ENCODE results near the gene TWIST2.

TWIST2 gene

GRCh38 chr2:238924796-238925195, 76.9 kb downstream of the TWIST2 start:
- no peak for DNase-seq

DNA sequence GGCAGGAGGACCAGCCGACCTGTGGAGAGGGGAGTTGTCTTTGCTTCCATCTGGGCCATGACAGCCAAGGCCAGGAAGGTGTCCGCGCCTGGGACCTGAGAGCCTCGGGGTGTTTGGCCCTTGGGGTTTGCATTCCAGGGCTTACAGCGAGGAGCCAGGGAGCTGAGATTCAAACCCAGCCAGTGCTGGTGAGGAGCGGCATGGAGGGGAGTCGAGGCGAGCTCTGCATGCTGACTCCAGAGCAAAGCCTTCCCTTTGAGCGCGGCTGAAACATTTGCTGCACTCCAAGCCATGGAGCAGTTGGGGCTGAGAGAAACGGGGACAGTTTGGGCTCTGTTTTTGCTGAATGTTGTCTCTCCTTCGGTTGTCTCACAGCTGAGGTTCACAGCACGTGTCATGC, 77.4 kb downstream of the TWIST2 start:
- no peak for DNase-seq

- DNase-seq, result no peak
Observed at GRCh38 chr2:238925816-238926521, 78.1 kb downstream of the TWIST2 start.

DNA sequence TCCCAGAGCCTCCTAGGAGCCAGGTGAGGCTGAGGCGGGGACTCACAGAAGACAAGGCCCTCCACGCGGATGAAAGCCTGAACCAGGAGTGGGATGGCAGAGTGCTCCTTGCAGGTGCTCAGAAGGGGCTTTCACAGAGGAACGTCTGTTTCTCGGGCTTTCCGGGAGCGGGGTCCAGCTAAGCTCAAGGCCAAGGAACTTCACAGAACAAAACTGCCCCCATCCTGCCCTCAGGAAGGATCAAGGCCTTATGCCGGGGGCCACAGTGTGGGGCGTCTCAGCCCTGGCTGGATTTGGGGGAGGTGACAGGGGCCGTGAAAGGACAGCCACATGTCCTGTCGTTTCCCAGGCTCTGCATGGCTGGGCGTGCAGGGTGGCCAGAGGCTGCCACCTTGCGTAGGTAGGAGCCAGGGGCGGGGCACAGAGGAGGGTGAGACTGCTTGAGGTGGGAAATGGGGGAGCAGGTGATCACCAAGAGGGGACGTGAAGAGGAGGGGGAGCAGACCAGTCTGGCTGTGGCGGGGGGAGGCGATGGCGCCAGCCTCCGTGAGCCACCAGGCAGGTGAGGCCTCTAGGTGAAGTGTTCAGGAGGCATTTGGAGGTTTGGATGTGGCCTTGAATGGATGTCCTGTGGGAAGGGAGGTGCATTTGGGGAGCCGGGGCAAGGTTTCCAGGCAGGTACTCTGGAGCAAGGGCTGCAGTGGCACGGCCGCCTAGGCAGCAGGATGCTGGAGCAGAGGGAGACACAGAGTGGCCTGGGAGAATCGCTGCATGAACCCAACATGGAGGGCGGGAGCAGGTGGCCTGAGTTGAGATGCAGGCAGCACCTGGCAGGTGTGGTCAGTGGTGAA, 79.1 kb downstream of the TWIST2 start:
- no peak for DNase-seq

GRCh38 chr2:238927746-238928519, 80.0 kb downstream of the TWIST2 start:
- DNase-seq, result no peak

DNA sequence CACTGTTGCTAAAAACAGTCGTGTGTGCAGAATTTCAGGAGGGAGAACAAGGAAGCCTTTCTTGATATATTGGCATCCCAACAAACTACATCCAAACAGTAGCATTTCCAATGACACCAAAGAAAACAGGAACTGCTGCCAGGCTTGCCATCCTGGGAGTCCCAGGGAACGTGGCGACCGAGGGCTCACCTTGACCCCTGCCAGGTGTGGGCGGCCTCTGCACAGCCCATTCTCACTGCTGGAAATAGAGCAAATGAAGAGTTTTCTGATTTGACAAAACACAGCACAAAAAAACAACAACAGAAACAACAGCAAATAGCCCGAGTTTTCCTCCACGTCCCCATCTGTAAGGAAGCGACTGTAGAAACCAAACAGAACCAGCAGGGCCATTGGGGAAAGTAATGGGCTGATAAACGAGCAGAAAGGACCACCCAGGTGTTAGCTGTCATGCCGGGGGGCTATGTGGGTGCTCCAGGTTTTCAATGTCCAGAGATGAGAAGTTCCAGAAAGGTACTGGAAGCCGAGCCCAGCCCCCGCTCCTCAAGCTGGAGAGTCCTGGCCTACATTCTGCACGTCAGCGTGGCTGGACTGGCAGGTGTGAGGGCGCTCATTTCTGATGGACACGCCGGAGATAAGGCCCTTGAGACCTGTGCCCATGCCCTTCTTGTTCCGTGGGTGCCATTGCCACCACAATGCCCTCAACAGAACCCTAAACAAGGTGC, 80.8 kb downstream of the TWIST2 start:
- no peak for DNase-seq

- DNase-seq, result no peak
Observed at GRCh38 chr2:238929242-238930081, 81.6 kb downstream of the TWIST2 start.

GRCh38 chr2:238930216-238930615, 82.3 kb downstream of the TWIST2 start:
- no peak for DNase-seq

GRCh38 chr2:238936162-238937052, 88.5 kb downstream of the TWIST2 start:
- no peak for DNase-seq

- DNase-seq, result no peak
Observed at GRCh38 chr2:238938003-238938400, 90.1 kb downstream of the TWIST2 start.

GRCh38 chr2:238938401-238939055, 90.6 kb downstream of the TWIST2 start:
- no peak for DNase-seq

- DNase-seq, result no peak
Observed at GRCh38 chr2:238939074-238939473, 91.2 kb downstream of the TWIST2 start.

- DNase-seq, result no peak
Observed at GRCh38 chr2:238939521-238940403, 91.9 kb downstream of the TWIST2 start.

DNA sequence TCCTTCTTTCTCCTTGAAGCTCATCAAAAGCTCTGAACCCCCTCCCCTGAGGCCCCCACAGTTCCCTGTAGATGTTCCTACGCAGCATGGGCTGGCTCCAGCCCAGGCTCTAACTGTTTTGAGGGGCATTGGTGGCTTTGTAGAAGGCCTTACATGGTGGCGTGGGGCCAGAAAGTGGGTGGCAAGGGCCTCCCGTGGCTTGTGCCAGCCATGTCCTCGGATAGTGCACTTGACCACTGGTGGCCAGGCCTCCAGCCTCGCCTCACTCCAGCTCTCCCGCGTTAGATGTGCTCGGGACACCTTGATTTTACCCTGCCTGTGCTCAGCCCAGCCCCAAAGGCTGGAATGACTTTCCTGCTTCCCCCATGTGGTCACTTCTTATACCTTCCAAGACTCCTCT, 92.9 kb downstream of the TWIST2 start:
- no peak for DNase-seq

DNA sequence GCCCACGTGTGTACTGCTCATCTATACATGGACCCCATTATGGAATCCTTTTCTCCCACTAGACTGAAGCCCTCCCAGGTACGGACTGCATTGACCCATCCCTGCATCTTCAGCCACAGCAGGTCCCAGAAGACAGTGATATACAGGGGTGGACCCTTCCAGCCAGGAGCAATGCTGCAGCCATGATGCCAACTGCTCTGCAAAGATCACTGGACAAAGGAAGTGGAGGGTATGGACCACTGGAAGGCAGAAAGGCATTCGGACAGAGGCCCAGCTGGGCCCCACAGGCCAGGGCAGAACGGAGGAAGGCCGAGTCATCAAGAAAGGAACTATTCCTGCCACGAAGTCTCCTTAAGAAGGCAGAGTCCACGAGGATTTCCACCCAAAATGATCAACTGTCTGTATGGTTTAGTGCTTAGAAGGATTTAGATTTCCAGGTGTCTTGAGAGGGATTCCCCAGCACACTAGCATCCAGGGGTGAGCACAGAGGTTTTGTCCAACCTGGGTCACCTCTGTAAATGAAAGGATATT, 93.4 kb downstream of the TWIST2 start:
- no peak for DNase-seq

DNA sequence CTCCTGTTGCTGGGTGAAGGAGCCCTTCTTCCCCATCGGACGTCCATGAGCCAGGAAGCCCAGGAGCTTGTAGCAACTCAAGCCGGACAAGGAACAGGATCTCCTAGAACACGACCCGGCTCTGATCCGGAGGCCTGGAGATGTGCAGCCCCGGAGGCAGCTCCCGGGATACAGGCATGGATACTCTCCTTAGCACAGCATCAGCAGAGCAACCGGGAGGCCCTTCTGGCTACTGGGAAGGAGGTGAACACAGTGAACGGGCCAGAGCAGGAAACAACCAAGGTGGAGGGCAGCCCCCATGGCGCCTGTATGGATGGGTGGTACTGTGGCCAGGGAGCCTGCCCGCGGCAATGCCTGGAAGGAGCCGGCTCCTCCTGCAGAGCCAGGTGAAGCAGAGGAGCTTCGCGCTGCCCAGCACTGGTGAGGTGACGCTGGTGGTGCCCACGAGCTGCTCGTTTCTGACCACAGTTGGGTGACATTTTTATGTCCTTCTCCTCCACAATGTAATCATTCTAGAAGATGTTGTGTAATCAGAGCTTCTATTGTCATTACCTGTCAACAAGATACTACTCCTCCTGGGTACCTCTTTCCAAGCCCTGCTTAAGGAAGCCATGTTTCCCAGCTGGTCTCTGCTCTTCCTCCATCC, 94.3 kb downstream of the TWIST2 start:
- no peak for DNase-seq

- DNase-seq, result no peak
Observed at GRCh38 chr2:238942726-238943300, 94.9 kb downstream of the TWIST2 start.

Measured in GDM1 (cell line).